HAP-1 (cell line): ENCODE measurements around the gene SCUBE1.

Experiments
- DNase-seq, 2 experiments: peaks; one replicate each; pipeline ENCODE4 v3.0.0-alpha.2; 2016 to 2020; ENCODE audit warnings: low spot score in 2 of 2
- H3K27me3 ChIP-seq: fragments of 250-450 bp; sonication (Bioruptor Pico); 2 replicates; pipeline ENCODE4 v1.5.1; 2020; ENCODE audit warnings: low read depth, mild to moderate bottlenecking, moderate library complexity
- H3K36me3 ChIP-seq: fragments of 250-450 bp; sonication (Bioruptor Pico); replicated peaks from 2 replicates; pipeline ENCODE4 v1.5.1; 2020; ENCODE audit warnings: mild to moderate bottlenecking
- H3K4me1 ChIP-seq: fragments of 250-450 bp; sonication (Bioruptor Pico); 2 replicates; pipeline ENCODE4 v1.5.1; 2020; ENCODE audit warnings: mild to moderate bottlenecking
- H3K4me3 ChIP-seq: fragments of 250-450 bp; sonication (Bioruptor Pico); 2 replicates; pipeline ENCODE4 v1.5.1; 2020; ENCODE audit warnings: mild to moderate bottlenecking, moderate library complexity
- H3K9me3 ChIP-seq: fragments of 250-450 bp; sonication (Bioruptor Pico); 2 replicates; pipeline ENCODE4 v1.5.1; 2020; ENCODE audit warnings: mild to moderate bottlenecking, moderate library complexity
- in situ Hi-C: fragments of 300-500 bp; cut with MboI; formaldehyde crosslinking; loops from 3 replicates; pipeline ENCODE4 v1.14.3; 2020; ENCODE audit warnings: low sequenced_read_pairs, inconsistent platforms, mixed read lengths

SCUBE1 gene

DNA sequence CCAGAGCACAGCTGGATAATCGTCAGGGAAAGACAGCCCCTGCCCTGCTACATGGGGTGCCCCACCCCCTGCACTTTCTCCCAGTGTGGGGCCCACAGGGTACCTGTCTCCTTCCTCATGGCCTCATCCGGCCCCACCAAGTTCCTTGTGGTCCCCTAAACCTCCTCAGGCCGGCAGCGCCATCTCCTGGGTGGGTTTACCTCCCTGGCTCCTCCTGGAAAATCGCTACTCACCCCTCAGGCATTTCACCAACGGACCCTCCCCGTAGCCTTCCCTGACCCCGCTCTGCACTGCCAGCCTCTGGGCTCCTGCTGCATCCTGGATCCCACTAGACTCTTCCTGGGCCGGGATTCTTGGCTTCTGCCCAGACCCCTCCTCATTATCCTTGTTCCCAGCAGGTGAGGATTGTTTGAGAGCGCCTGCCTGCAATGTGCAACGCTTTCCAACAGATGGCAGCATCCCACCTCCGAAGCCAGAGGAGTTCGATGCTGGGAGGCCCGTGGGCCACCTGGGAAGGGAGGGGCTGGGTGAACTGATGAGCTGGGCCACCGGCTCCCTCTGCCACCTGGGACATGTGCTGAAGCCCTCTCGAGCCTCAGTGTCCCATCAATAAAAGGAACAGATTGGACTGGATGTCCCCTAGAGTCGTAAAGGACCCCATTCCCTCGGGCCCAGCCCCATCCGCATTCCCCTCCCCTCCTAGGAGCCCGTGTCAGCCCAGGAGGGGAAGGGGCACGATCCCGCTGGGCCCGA lies 112.0 kb downstream of the SCUBE1 start:
- peak; percentile 49 to 84 for DNase-seq
- Histone ChIP-seq H3K4me1 (no peaks in the 10 kb centered on the region), H3K9me3 (no peaks in the 10 kb centered on the region), H3K36me3 (no peaks in the 10 kb centered on the region), H3K27me3 (peaks cover 18% of the 10 kb centered on the region; the same call in 1 of the 2 replicates), H3K4me3 (no peak overlapping the region)
- in situ Hi-C loops, result no loop called here

DNA sequence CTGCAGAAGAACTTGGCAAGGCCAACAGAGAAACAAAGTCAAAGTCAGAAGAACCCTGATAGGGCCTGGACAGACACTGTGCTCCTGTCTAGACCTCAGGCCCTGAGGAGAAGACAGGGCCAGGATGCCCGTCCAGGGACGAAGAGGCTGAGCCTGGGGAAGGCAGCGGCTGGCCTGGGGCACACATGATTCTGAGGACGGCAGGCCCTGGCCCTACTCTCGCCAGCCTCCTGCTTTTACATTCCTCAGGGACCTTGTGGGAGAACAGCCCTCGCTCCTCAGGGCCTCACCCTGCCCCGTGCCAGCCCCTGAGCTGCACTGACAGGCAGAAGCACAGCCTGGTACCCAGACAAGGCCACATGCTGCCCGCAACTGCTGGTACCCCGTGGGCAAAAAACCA lies 112.6 kb downstream of the SCUBE1 start:
- no peak for DNase-seq
- Histone ChIP-seq H3K27me3 (peaks cover 15% of the 10 kb centered on the region; the same call in 1 of the 2 replicates), H3K4me1 (no peaks in the 10 kb centered on the region), H3K9me3 (no peaks in the 10 kb centered on the region), H3K36me3 (no peaks in the 10 kb centered on the region), H3K4me3 (no peak overlapping the region)
- in situ Hi-C loops, result no loop called here

DNA sequence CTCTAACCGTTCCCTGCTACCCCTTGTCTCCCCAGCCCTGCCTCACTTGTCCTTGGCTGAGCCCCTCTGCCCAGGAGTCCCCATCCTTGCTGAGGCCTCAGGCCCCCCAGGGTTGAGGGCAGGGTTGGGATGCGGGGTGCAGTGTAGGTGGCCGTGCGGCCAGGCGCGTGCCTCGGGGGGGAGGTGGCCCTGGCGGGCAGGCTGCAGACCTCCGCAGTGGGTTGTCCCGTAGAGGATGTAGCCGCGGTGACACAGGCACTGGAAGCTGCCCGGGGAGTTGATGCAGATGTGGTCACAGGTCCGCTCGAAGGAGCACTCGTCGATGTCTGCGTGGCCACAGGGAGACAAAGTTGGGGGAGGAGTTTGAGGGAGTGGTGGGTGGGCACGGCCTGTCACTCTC lies 114.3 kb downstream of the SCUBE1 start:
- DNase-seq, result no peak
- H3K27me3 ChIP-seq, result peaks cover 9% of the 10 kb centered on the region; the same call in 1 of the 2 replicates
- in situ Hi-C loops, result no loop called here
- H3K36me3 ChIP-seq, result no peaks in the 10 kb centered on the region
- H3K9me3 ChIP-seq, result no peaks in the 10 kb centered on the region
- no peak overlapping the region for H3K4me3 ChIP-seq
- no peaks in the 10 kb centered on the region for H3K4me1 ChIP-seq

DNA sequence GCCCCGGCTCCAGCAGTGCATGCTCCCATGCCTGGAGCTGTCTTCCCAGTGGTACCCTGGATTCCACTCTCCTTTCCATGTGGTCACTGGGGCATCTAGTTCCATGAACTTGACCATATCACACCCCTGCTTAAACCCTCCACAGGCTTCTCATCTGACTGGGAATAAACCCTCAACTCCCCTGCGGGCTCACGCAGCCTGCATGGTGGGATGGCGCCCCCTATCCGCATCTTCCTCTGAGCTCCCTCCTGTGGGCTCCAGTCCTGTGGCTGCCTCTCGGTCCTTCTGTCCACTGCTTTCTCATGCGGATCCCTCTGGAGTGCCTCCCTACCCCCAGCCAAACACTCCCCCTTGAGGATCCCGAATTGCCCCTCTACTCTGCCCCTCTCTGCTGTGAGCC lies 114.8 kb downstream of the SCUBE1 start:
- peak in 1 of 2 experiments; percentile 71 for DNase-seq
- Histone ChIP-seq H3K4me3 (no peak overlapping the region), H3K27me3 (peaks cover 9% of the 10 kb centered on the region; the same call in 1 of the 2 replicates), H3K9me3 (no peaks in the 10 kb centered on the region), H3K4me1 (no peaks in the 10 kb centered on the region), H3K36me3 (no peaks in the 10 kb centered on the region)
- in situ Hi-C loops, result no loop called here

DNA sequence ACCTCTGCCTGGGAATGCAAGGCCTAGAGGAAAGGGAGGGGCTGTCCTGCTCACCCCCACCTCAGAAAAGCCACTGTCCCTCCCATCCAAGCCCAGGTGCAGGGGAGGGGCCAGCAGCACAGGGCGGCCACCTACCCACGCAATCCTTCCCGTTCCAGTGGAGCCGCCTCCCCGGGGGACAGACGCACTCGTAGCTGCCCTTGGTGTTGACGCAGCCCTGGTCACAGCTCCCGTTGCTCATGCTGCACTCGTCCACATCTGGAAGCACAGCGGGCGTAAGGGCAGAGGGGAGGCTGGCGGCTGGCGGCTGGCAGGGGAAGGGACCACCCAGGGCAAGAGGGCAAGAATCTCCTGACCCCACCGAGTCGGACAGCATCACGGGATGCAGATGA lies 115.9 kb downstream of the SCUBE1 start:
- Histone ChIP-seq H3K4me1 (no peaks in the 10 kb centered on the region), H3K9me3 (no peaks in the 10 kb centered on the region), H3K27me3 (no peaks in the 10 kb centered on the region), H3K36me3 (no peaks in the 10 kb centered on the region), H3K4me3 (no peak overlapping the region)
- in situ Hi-C loops, result no loop called here
- DNase-seq, result no peak

DNA sequence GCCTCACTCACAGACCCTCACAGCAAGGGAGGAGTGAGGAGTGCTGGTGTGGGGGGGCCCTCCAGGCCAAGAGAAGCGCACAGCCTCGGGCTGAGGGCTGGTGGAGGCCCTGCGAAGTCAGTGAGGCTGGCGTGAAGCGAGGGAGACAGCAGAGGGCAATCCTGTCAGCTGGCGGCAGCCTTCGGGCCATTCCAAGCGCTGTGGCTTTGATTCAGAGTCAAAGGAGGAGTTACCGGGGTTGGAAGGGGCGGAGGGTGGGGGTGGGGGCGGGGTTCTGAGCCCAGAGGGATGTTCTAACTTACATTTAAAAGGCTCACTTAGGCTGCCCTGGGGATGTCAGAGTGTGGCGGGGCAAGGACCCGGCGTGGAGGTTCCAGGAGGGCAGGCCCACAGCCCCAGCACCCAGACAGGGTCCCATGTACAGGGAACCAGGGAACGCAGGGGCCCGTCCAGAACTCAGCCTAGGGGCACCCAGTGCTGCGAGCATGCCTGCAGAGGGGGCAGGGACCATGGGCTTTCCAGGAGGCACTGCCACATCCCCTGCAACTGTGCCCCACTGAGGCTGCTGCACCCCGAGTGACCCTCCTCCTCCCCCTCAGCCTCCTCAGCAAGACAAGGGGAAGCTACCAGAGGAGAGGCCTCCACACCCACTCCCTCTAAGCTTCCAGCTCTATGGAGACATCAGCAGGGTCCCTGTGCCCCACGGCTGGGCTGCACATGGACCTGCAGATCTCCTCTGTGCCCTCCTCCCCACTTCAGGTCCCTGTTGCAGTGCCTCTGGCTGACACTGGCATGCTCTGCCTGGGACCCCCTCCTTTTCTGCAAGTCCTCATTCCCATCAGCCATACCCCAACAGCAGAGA lies 116.6 kb downstream of the SCUBE1 start:
- H3K27me3 ChIP-seq, result no peaks in the 10 kb centered on the region
- in situ Hi-C loops, result no loop called here
- H3K4me3 ChIP-seq, result no peak overlapping the region
- no peaks in the 10 kb centered on the region for H3K9me3 ChIP-seq
- H3K4me1 ChIP-seq, result no peaks in the 10 kb centered on the region
- peak; percentile 29 to 64 for DNase-seq
- no peaks in the 10 kb centered on the region for H3K36me3 ChIP-seq

DNA sequence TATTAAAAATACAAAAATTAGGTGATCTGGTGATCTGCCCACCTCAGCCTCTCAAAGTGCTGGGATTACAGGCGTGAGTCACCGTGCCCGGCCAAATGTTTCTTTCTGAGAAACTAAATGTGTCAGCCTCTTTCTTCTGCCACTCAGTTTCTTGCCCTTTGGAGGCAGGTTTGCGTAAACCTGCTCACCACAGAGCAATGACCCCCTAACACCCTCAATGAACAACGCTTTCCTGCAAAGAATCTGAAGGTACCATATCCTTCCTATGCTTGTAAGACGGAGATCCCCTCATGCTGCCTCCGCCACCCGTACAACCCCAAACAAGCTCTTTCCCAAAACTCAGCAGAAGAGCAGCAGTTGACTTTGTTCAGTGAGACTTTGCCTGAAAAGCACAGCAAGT lies 117.6 kb downstream of the SCUBE1 start:
- H3K27me3 ChIP-seq, result no peaks in the 10 kb centered on the region
- H3K4me1 ChIP-seq, result no peaks in the 10 kb centered on the region
- H3K9me3 ChIP-seq, result no peaks in the 10 kb centered on the region
- no peak overlapping the region for H3K4me3 ChIP-seq
- H3K36me3 ChIP-seq, result no peaks in the 10 kb centered on the region
- in situ Hi-C loops, result no loop called here
- no peak for DNase-seq

DNA sequence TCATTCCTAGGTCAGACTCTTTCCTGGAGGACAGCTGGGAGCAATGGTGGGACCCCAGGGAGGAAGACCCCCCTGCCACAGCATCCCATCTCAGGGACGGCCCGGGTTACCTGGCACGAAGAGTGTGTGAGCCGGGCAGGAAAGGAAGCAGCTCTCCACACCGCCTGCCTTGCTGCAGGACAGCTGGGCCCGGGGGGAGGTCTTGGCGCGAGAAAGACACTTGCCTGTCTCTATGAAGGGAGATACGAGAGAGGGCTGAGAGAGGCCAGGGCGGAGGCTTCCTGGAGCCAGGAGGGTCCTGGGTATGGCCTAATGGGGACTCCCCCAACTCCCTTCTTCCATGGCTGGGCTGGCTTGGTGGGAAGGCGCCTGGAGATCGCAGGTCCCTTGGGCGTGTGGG lies 120.2 kb downstream of the SCUBE1 start:
- no peaks in the 10 kb centered on the region for H3K4me1 ChIP-seq
- no peaks in the 10 kb centered on the region for H3K36me3 ChIP-seq
- H3K4me3 ChIP-seq, result no peak overlapping the region
- H3K9me3 ChIP-seq, result no peaks in the 10 kb centered on the region
- no peak for DNase-seq
- in situ Hi-C loops, result no loop called here
- no peaks in the 10 kb centered on the region for H3K27me3 ChIP-seq

DNA sequence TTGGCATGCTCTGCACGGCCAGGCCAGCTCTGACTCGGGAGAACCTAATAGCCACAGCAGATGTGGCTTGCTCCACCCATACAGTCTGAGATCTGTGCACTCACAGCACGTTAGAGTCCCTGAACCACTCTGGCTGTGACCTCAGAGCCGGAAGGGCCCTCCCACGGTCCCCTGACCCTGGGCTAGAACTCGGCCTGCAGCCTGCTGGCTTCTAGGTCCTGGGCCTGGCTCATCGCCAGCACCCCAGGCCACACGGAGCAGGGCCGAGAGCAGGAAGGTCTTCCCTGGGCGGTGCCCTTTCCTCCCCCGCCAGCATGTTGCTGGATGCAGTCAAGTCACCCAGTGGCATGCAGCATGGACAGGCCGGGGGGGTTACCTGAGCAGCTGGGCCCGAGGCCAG lies 120.9 kb downstream of the SCUBE1 start:
- Histone ChIP-seq H3K36me3 (no peaks in the 10 kb centered on the region), H3K9me3 (no peaks in the 10 kb centered on the region), H3K27me3 (no peaks in the 10 kb centered on the region), H3K4me1 (no peaks in the 10 kb centered on the region), H3K4me3 (no peak overlapping the region)
- DNase-seq, result no peak
- in situ Hi-C loops, result no loop called here

DNA sequence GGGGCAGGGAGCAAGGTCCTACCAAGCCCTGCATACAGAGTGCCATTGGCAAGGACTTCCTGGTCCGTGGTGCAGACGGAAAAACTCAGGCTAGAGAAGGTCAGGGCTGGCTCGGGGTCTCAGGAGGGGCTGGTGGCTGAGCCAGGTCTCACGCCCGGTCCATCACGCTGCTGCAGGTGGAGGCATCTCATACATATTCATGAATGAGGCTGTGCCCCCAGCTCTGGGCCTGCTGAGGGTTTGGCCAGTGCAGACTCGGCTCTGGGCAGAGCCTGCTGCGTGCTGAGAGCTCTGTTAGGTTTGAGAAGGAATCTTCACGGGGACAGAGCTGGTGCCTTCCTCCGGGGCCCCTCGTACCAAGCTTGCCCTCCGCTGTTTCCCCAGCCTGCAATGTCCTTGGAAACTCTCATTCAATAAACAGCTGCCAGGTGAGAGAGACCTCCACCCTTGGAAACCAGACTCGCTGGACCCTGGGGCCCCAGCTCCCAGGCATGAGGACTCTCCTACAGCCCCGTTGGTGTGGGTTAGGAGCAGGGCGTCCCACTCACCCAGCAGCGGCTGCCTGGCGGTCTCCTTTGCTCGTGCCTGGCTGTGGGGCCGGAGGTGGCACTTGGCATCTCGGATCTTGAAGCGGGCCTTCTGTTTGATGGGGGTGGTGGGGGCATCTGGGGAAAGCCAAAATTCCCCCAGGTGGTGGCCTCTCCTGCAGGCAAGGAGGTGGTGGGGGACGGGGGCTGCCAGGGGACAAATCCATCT lies 122.4 kb downstream of the SCUBE1 start:
- no peaks in the 10 kb centered on the region for H3K36me3 ChIP-seq
- in situ Hi-C loops, result no loop called here
- H3K27me3 ChIP-seq, result no peaks in the 10 kb centered on the region
- H3K4me3 ChIP-seq, result no peak overlapping the region
- no peak for DNase-seq
- H3K9me3 ChIP-seq, result no peaks in the 10 kb centered on the region
- no peaks in the 10 kb centered on the region for H3K4me1 ChIP-seq

DNA sequence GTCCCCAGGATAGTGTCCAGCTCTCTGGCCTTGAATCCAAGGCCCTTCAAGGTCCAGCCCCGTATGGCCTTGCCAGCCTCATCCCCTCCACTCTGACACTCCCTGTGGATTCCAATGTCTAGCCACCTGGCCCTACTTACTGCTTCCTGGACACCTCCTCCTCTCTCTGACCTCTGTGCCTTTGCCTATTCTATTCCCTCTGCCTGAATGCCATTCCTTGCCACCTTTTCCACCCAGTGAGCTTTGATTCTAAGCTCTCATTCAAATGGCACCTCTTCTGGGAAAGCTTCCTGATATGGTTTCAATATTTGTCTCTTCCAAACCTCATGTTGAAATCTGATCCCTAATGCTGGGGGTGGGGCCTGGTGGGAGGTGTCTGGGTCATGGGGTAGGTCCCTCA lies 124.4 kb downstream of the SCUBE1 start:
- Histone ChIP-seq H3K36me3 (no peaks in the 10 kb centered on the region), H3K4me3 (no peak overlapping the region), H3K4me1 (no peaks in the 10 kb centered on the region), H3K27me3 (no peaks in the 10 kb centered on the region), H3K9me3 (no peaks in the 10 kb centered on the region)
- in situ Hi-C loops, result no loop called here
- no peak for DNase-seq

DNA sequence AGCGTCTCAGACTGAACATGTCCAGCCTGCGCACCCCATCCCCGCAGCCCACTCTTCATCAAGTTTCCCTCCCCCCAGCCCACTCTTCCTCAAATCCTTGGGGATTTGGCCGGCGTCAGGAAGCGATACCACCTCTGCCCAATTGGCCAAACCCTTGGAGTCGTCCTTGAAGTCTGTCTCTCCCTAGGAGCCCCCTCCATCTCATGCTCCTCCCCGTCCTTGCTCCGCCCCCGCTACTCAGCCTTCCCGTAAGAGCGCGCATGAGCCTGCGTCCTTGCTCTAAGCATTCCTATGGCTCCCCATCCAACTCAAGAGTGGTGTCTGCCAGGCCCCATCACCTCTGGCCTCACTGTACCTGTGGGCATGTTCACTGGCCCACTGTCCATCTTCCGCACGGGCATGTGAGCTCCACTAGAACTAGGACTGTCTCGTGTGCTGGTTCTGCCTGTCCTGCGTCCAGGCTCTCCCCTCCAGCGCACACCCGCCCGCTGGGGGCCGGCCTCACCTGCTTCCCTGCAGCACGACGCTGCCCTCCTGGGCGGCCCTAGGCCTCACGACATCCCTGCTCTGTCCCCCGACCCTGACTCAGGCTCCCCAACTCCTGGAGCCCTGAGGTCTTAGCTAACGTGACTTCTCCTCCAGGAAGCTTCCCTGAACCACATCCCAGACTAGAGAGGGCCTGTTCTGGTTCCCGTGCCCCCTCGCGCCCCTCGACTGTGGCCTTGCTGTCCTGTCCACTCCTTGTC lies 125.7 kb downstream of the SCUBE1 start:
- Histone ChIP-seq H3K36me3 (no peaks in the 10 kb centered on the region), H3K4me3 (no peak overlapping the region), H3K27me3 (no peaks in the 10 kb centered on the region), H3K9me3 (no peaks in the 10 kb centered on the region), H3K4me1 (no peaks in the 10 kb centered on the region)
- DNase-seq, result no peak
- in situ Hi-C loops, result no loop called here

DNA sequence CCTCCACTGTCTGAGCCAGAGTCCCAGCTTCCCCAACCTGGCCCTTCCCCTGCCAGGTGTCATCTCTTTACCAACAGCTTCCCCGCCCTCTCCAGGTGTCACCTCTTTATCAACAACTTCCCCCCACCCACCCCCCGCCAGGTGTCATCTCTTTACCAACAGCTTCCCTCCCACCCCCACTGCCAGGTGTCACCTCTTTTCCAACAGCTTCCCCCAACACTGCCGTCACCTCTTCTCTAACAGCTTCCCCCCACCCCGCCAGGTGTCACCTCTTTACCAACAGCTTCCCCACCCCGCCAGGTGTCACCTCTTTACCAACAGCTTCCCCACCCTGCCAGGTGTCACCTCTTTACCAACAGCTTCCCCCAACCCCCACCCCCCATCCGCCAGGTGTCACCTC lies 126.4 kb downstream of the SCUBE1 start:
- no peak for DNase-seq
- in situ Hi-C loops, result no loop called here
- H3K4me1 ChIP-seq, result no peaks in the 10 kb centered on the region

More for the DNA sequence above, 126.4 kb downstream of the SCUBE1 start:
- Histone ChIP-seq H3K4me3 (no peak overlapping the region), H3K27me3 (no peaks in the 10 kb centered on the region), H3K36me3 (no peaks in the 10 kb centered on the region), H3K9me3 (no peaks in the 10 kb centered on the region)
